ENCODE data around the gene CAMK2G. TPM values are rescaled to one million over a fixed set of nuclear protein-coding genes. Genes with fewer than 3 reads are reported as not detected.

Gene CAMK2G
- total RNA-seq, 5 donors from 2014 or later (not counting 1 experiment from before 2014, with no cell fraction given) = 50.6 to 59.9 (median 55.5) TPM

GRCh38 chr10:73854310-73854709 lies 20.0 kb downstream of the CAMK2G start:
- WGBS (ENCODE audit: insufficient coverage) = 79% methylated on average over 5 of the region's 5 CpGs

GRCh38 chr10:73853196-73853595 lies 21.2 kb downstream of the CAMK2G start:
- peaks cover 5 to 39% of the 10 kb centered on the region in 2 experiments for H3K4me1 ChIP-seq (ENCODE audit: control insufficient read depth in 1 of 2, extremely low read depth in 1 of 2, insufficient read depth in 2 of 2, low read length in 2 of 2)
- no peak for ATAC-seq (replicated peaks in 1 of 4)
- H3K27ac ChIP-seq (ENCODE audit: low read length) = no peak overlapping the region
- no peaks in the 10 kb centered on the region for H3K9me3 Mint-ChIP-seq
- H3K4me1 Mint-ChIP-seq = peaks cover 44 to 50% (median 49%) of the 10 kb centered on the region in 3 donors
- no peak overlapping the region for H3K4me3 Mint-ChIP-seq
- H3K36me3 ChIP-seq (ENCODE audit: control insufficient read depth in 2 of 2, extremely low read depth in 1 of 2, insufficient read depth in 1 of 2, low read length in 1 of 2) = peaks cover 21 to 81% of the 10 kb centered on the region in 2 donors
- 97% methylated on average over 7 of the region's 10 CpGs for WGBS (ENCODE audit: insufficient coverage)
- no peak for DNase-seq
- no peak overlapping the region for H3K27ac Mint-ChIP-seq
- no peaks in the 10 kb centered on the region for H3K27me3 Mint-ChIP-seq
- no peaks in the 10 kb centered on the region for H3K27me3 ChIP-seq (replicated peaks in 1 of 2; ENCODE audit: control insufficient read depth in 2 of 2, extremely low read depth in 1 of 2, insufficient read depth in 2 of 2, low read length in 1 of 2)
- ChIA-PET CTCF (interaction anchor here (0.7 to 8.7 kb wide), 4 partner anchors 10 to 577 kb away, joined by 3 to 80 read pairs (median 40); no protein-coding TSS in a partner anchor), POLR2A (interaction anchor here in 1 of 2 donors (0.6 kb wide), 1 partner anchor 44 kb away, joined by 5 read pairs; no protein-coding TSS in a partner anchor)
- peaks cover 40% of the 10 kb centered on the region for H3K36me3 Mint-ChIP-seq
- H3K9me3 ChIP-seq = no peaks in the 10 kb centered on the region
- no peak overlapping the region for H3K4me3 ChIP-seq (ENCODE audit: control insufficient read depth in 1 of 2, extremely low read depth in 1 of 2, low read length in 1 of 2)

More at GRCh38 chr10:73854310-73854709, 20.0 kb downstream of the CAMK2G start:
- H3K9me3 Mint-ChIP-seq = no peaks in the 10 kb centered on the region
- H3K27me3 Mint-ChIP-seq = no peaks in the 10 kb centered on the region
- H3K27ac Mint-ChIP-seq = peak overlapping the region in 1 of 2 donors; percentile 5
- Histone ChIP-seq H3K27ac (ENCODE audit: low read length) (no peak overlapping the region), H3K27me3 (replicated peaks in 1 of 2; ENCODE audit: control insufficient read depth in 2 of 2, extremely low read depth in 1 of 2, insufficient read depth in 2 of 2, low read length in 1 of 2) (no peaks in the 10 kb centered on the region), H3K4me3 (ENCODE audit: control insufficient read depth in 1 of 2, extremely low read depth in 1 of 2, low read length in 1 of 2) (no peak overlapping the region), H3K4me1 (ENCODE audit: control insufficient read depth in 1 of 2, extremely low read depth in 1 of 2, insufficient read depth in 2 of 2, low read length in 2 of 2) (peaks cover 2 to 42% of the 10 kb centered on the region in 2 experiments), H3K36me3 (ENCODE audit: control insufficient read depth in 2 of 2, extremely low read depth in 1 of 2, insufficient read depth in 1 of 2, low read length in 1 of 2) (peaks cover 14 to 84% of the 10 kb centered on the region in 2 donors), H3K9me3 (no peaks in the 10 kb centered on the region)
- H3K36me3 Mint-ChIP-seq = peaks cover 37% of the 10 kb centered on the region
- POLR2A ChIA-PET = interaction anchor here in 1 of 2 donors (0.5 kb wide), 1 partner anchor 926 kb away, joined by 8 read pairs; no protein-coding TSS in a partner anchor
- H3K4me3 Mint-ChIP-seq = no peak overlapping the region
- DNase-seq = no peak
- CTCF ChIA-PET = interaction anchor here (6.6 to 8.7 kb wide), 2 partner anchors 25 to 26 kb away, joined by 77 to 80 read pairs; no protein-coding TSS in a partner anchor
- ATAC-seq (replicated peaks in 1 of 4) = no peak
- H3K4me1 Mint-ChIP-seq = peaks cover 46 to 55% (median 54%) of the 10 kb centered on the region in 3 donors

- no peak for ATAC-seq (replicated peaks in 1 of 4)
- H3K27ac ChIP-seq (ENCODE audit: low read length) = no peak overlapping the region
Measured at GRCh38 chr10:73850863-73851461, 23.4 kb downstream of the CAMK2G start.

DNA sequence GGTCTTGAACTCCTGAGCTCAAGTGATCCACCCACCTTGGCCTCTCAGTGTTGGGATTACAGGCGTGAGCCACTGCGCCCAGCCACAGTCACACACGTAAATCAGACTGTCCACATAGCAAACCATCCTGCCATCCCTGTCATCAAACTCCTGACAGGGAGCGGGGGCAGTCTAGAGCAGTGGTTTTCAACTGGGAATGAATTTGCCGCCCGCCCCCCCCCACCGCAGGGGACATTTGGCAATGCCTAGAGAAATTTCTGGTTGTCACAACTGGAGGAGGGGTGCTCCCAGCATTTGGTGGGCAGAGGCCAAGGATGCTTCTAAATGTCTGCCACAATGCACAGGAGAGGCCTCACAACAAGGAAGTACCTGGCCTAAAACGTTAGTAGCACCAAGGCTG lies 24.1 kb downstream of the CAMK2G start:
- Histone ChIP-seq H3K4me1 (ENCODE audit: control insufficient read depth in 1 of 2, extremely low read depth in 1 of 2, insufficient read depth in 2 of 2, low read length in 2 of 2) (peaks cover 5 to 19% of the 10 kb centered on the region in 2 experiments), H3K36me3 (ENCODE audit: control insufficient read depth in 2 of 2, extremely low read depth in 1 of 2, insufficient read depth in 1 of 2, low read length in 1 of 2) (peaks cover 32 to 85% of the 10 kb centered on the region in 2 donors), H3K27ac (ENCODE audit: low read length) (no peak overlapping the region), H3K27me3 (replicated peaks in 1 of 2; ENCODE audit: control insufficient read depth in 2 of 2, extremely low read depth in 1 of 2, insufficient read depth in 2 of 2, low read length in 1 of 2) (no peaks in the 10 kb centered on the region), H3K4me3 (ENCODE audit: control insufficient read depth in 1 of 2, extremely low read depth in 1 of 2, low read length in 1 of 2) (no peak overlapping the region), H3K9me3 (no peaks in the 10 kb centered on the region)
- no peak for ATAC-seq (replicated peaks in 1 of 4)
- no peaks in the 10 kb centered on the region for H3K27me3 Mint-ChIP-seq
- H3K36me3 Mint-ChIP-seq = peaks cover 52% of the 10 kb centered on the region
- POLR2A ChIA-PET = interaction anchor here (0.6 to 1.1 kb wide), 3 partner anchors 24 to 87 kb away, joined by 3 to 4 read pairs (median 4); partner anchors contain the start of gene CAMK2G (in 1 of the 2)
- no peaks in the 10 kb centered on the region for H3K9me3 Mint-ChIP-seq
- H3K4me1 Mint-ChIP-seq = peaks cover 19 to 23% (median 22%) of the 10 kb centered on the region in 3 donors
- no peak for DNase-seq
- CTCF ChIA-PET = interaction anchor here (0.6 to 8.7 kb wide), 8 partner anchors 25 to 156 kb away, joined by 3 to 80 read pairs (median 4); partner anchors contain the start of gene CAMK2G (in 1 of the 2)
- H3K4me3 Mint-ChIP-seq = no peak overlapping the region
- 96% methylated on average over 8 of the region's 8 CpGs for WGBS (ENCODE audit: insufficient coverage)
- H3K27ac Mint-ChIP-seq = peak overlapping the region in 1 of 2 donors; percentile 48

More at GRCh38 chr10:73850863-73851461, 23.4 kb downstream of the CAMK2G start:
- Mint-ChIP-seq H3K36me3 (peaks cover 49% of the 10 kb centered on the region), H3K4me1 (peaks cover 25 to 28% (median 27%) of the 10 kb centered on the region in 3 donors), H3K27me3 (no peaks in the 10 kb centered on the region), H3K27ac (peak overlapping the region in 1 of 2 donors; percentile 61), H3K4me3 (no peak overlapping the region), H3K9me3 (no peaks in the 10 kb centered on the region)
- no peaks in the 10 kb centered on the region for H3K9me3 ChIP-seq
- DNase-seq = no peak
- peaks cover 30 to 87% of the 10 kb centered on the region in 2 donors for H3K36me3 ChIP-seq (ENCODE audit: control insufficient read depth in 2 of 2, extremely low read depth in 1 of 2, insufficient read depth in 1 of 2, low read length in 1 of 2)
- 85% methylated on average over 12 of the region's 15 CpGs for WGBS (ENCODE audit: insufficient coverage)
- ChIA-PET CTCF (interaction anchor here (0.6 to 8.7 kb wide), 7 partner anchors 24 to 190 kb away, joined by 3 to 80 read pairs (median 5); partner anchors contain the start of gene CAMK2G (in 1 of the 2)), POLR2A (interaction anchor here in 1 of 2 donors (0.5 kb wide), 1 partner anchor 1555 kb away, joined by 4 read pairs; no protein-coding TSS in a partner anchor)
- H3K27me3 ChIP-seq (replicated peaks in 1 of 2; ENCODE audit: control insufficient read depth in 2 of 2, extremely low read depth in 1 of 2, insufficient read depth in 2 of 2, low read length in 1 of 2) = no peaks in the 10 kb centered on the region
- H3K4me1 ChIP-seq (ENCODE audit: control insufficient read depth in 1 of 2, extremely low read depth in 1 of 2, insufficient read depth in 2 of 2, low read length in 2 of 2) = peaks cover 5 to 19% of the 10 kb centered on the region in 2 experiments
- H3K4me3 ChIP-seq (ENCODE audit: control insufficient read depth in 1 of 2, extremely low read depth in 1 of 2, low read length in 1 of 2) = no peak overlapping the region

GRCh38 chr10:73848821-73849489 lies 25.4 kb downstream of the CAMK2G start:
- Histone ChIP-seq H3K27ac (ENCODE audit: low read length) (peak overlapping the region; percentile 68), H3K4me3 (ENCODE audit: control insufficient read depth in 1 of 2, extremely low read depth in 1 of 2, low read length in 1 of 2) (no peak overlapping the region), H3K9me3 (no peaks in the 10 kb centered on the region), H3K27me3 (replicated peaks in 1 of 2; ENCODE audit: control insufficient read depth in 2 of 2, extremely low read depth in 1 of 2, insufficient read depth in 2 of 2, low read length in 1 of 2) (no peaks in the 10 kb centered on the region), H3K4me1 (ENCODE audit: control insufficient read depth in 1 of 2, extremely low read depth in 1 of 2, insufficient read depth in 2 of 2, low read length in 2 of 2) (peaks cover 5 to 19% of the 10 kb centered on the region in 2 experiments), H3K36me3 (ENCODE audit: control insufficient read depth in 2 of 2, extremely low read depth in 1 of 2, insufficient read depth in 1 of 2, low read length in 1 of 2) (peaks cover 29 to 83% of the 10 kb centered on the region in 2 donors)
- Mint-ChIP-seq H3K27ac (peak overlapping the region; percentile 84 to 86), H3K4me1 (peaks cover 12 to 18% (median 15%) of the 10 kb centered on the region in 3 donors), H3K9me3 (no peaks in the 10 kb centered on the region), H3K4me3 (peak overlapping the region in 1 of 3 donors; percentile 20), H3K27me3 (no peaks in the 10 kb centered on the region), H3K36me3 (peaks cover 52% of the 10 kb centered on the region)
- POLR2A ChIA-PET = interaction anchor here (0.6 to 1.1 kb wide), 2 partner anchors 25 to 33 kb away, joined by 3 to 4 read pairs; partner anchors contain the start of gene CAMK2G (in 1 of the 2)
- DNase-seq = peak; percentile 78 to 95 (median 89)
- ATAC-seq (replicated peaks in 1 of 4) = peak; percentile 99 to 100 (median 99)
- WGBS (ENCODE audit: insufficient coverage) = 10% methylated on average over 6 of the region's 17 CpGs
- CTCF ChIA-PET = interaction anchor here (0.6 to 8.7 kb wide), 11 partner anchors 20 to 157 kb away, joined by 3 to 80 read pairs (median 4); partner anchors contain the start of gene CAMK2G (in 1 of the 2)

All from T-cell (primary cell).